Measurements from ENCODE around the gene TNIP2.

TNIP2 gene

GRCh38 chr4:2755821-2756690, at the start of gene TNIP2:
Gene TNIP2, minus strand, starts transcription at chr4:2756336. Its CDS starts 47 bp downstream, at chr4:2756289.
- FAIRE-seq: no peak

- FAIRE-seq: no peak
These were observed 48.9 kb upstream of the TNIP2 start for GRCh38 chr4:2804973-2805501.

GRCh38 chr4:2804449-2804972, 48.4 kb upstream of the TNIP2 start:
- FAIRE-seq: no peak

GRCh38 chr4:2803624-2804448, 47.7 kb upstream of the TNIP2 start:
- no peak for FAIRE-seq

- FAIRE-seq: no peak
These were observed 46.7 kb upstream of the TNIP2 start for GRCh38 chr4:2802618-2803531.

- no peak for FAIRE-seq
These were observed 44.8 kb upstream of the TNIP2 start for GRCh38 chr4:2800691-2801596.

GRCh38 chr4:2799971-2800690, 44.0 kb upstream of the TNIP2 start:
- no peak for FAIRE-seq

- no peak for FAIRE-seq
These were observed 43.2 kb upstream of the TNIP2 start for GRCh38 chr4:2799224-2799911.

GRCh38 chr4:2798399-2799223, 42.5 kb upstream of the TNIP2 start:
- no peak for FAIRE-seq

- FAIRE-seq: no peak
These were observed 41.6 kb upstream of the TNIP2 start for GRCh38 chr4:2797545-2798305.

- no peak for FAIRE-seq
These were observed 40.9 kb upstream of the TNIP2 start for GRCh38 chr4:2796849-2797544.

GRCh38 chr4:2795893-2796848, 40.0 kb upstream of the TNIP2 start:
- FAIRE-seq: no peak

- no peak for FAIRE-seq
These were observed 39.3 kb upstream of the TNIP2 start for GRCh38 chr4:2795300-2795892.

GRCh38 chr4:2794486-2795299, 38.6 kb upstream of the TNIP2 start:
- FAIRE-seq: no peak

Data from A204.1 (cell line).